Astrocyte (in vitro differentiated cells and primary cell): ENCODE results near the gene NPTX1. TPM values are rescaled to one million over a fixed set of nuclear protein-coding genes. Genes with fewer than 3 reads are reported as not detected.

Source experiments
- DNase-seq: peaks from one replicate; pipeline ENCODE4 v3.0.0-alpha.2; 2010; ENCODE audit warnings: low read depth
- FAIRE-seq: peaks from 2 replicates; lab custom pipeline; 2011; peaks lifted over from hg19 to GRCh38; lab: Jason Lieb, UNC
- H2AFZ ChIP-seq: 2 replicates; pipeline ENCODE4 v1.6.0; 2012; ENCODE audit warnings: low read depth, low read length, inconsistent platforms
- H3K27ac ChIP-seq: 2 replicates; pipeline ENCODE4 v1.5.1; 2011; ENCODE audit warnings: low read depth, low read length, inconsistent platforms
- H3K27me3 ChIP-seq: 2 replicates; pipeline ENCODE4 v1.6.0; 2011; ENCODE audit warnings: low read length, inconsistent platforms; ENCODE audit not compliant: insufficient read depth
- H3K36me3 ChIP-seq: 2 replicates; pipeline ENCODE4 v1.5.1; 2011; ENCODE audit warnings: low read length, inconsistent platforms; ENCODE audit not compliant: insufficient read depth
- H3K4me1 ChIP-seq: 2 replicates; pipeline ENCODE4 v1.5.1; 2011; ENCODE audit warnings: low read length, inconsistent platforms; ENCODE audit not compliant: insufficient read depth
- H3K4me2 ChIP-seq: 2 replicates; pipeline ENCODE4 v1.6.0; 2012; ENCODE audit warnings: low read length, inconsistent platforms
- H3K4me3 ChIP-seq: 2 replicates; pipeline ENCODE4 v1.5.1; 2011; ENCODE audit warnings: low read depth, mild to moderate bottlenecking, low read length, inconsistent platforms; ENCODE audit not compliant: insufficient read depth
- H3K79me2 ChIP-seq: 2 replicates; pipeline ENCODE4 v1.6.0; 2012; ENCODE audit warnings: mild to moderate bottlenecking, low read length, inconsistent platforms; ENCODE audit not compliant: insufficient read depth
- H3K9ac ChIP-seq: 2 replicates; pipeline ENCODE4 v1.6.0; 2012; ENCODE audit warnings: mild to moderate bottlenecking, low read length, inconsistent platforms
- H3K9me3 ChIP-seq: 2 replicates; pipeline ENCODE4 v1.5.1; 2012; ENCODE audit warnings: low read depth, mild to moderate bottlenecking, low read length, inconsistent platforms; ENCODE audit not compliant: insufficient read depth
- H4K20me1 ChIP-seq: 2 replicates; pipeline ENCODE4 v1.6.0; 2012; ENCODE audit warnings: low read length, inconsistent platforms; ENCODE audit not compliant: insufficient read depth
- H3K27ac Mint-ChIP-seq: one replicate; pipeline ENCODE4 v1.8.0; 2021; ENCODE audit warnings: mild to moderate bottlenecking, mixed read lengths; ENCODE audit not compliant: unreplicated experiment
- H3K27me3 Mint-ChIP-seq: one replicate; pipeline ENCODE4 v1.8.0; 2021; ENCODE audit warnings: low read depth, mixed read lengths; ENCODE audit not compliant: unreplicated experiment
- H3K36me3 Mint-ChIP-seq: one replicate; pipeline ENCODE4 v1.8.0; 2021; ENCODE audit warnings: low read depth, mixed read lengths; ENCODE audit not compliant: unreplicated experiment
- H3K4me1 Mint-ChIP-seq: one replicate; pipeline ENCODE4 v1.8.0; 2021; ENCODE audit warnings: low read depth, mixed read lengths; ENCODE audit not compliant: unreplicated experiment
- H3K4me3 Mint-ChIP-seq: one replicate; pipeline ENCODE4 v1.8.0; 2021; ENCODE audit warnings: mild to moderate bottlenecking, moderate library complexity, mixed read lengths; ENCODE audit not compliant: unreplicated experiment
- H3K9me3 Mint-ChIP-seq: one replicate; pipeline ENCODE4 v1.8.0; 2021; ENCODE audit warnings: mild to moderate bottlenecking, mixed read lengths; ENCODE audit not compliant: unreplicated experiment
- EZH2 ChIP-seq: IDR thresholded peaks from 2 replicates; pipeline ENCODE4 v1.6.1; 2012; ENCODE audit warnings: mild to moderate bottlenecking, low read length, inconsistent platforms; ENCODE audit not compliant: insufficient read depth
- total RNA-seq: library from RNA; stranded (reverse); gene quantifications from 2 replicates; pipeline ENCODE4 v1.2.1, GENCODE V29; 2021
- TF ChIP-seq, protein P1 (sequence below): IDR thresholded peaks from 2 replicates; pipeline ENCODE4 v1.5.1; 2011; ENCODE audit warnings: low read depth, mild to moderate bottlenecking, inconsistent platforms, low read length, moderate library complexity; ENCODE audit not compliant: insufficient read depth

Gene NPTX1
- total RNA-seq, 1 donor from 2014 or later, result 0.43 TPM

DNA sequence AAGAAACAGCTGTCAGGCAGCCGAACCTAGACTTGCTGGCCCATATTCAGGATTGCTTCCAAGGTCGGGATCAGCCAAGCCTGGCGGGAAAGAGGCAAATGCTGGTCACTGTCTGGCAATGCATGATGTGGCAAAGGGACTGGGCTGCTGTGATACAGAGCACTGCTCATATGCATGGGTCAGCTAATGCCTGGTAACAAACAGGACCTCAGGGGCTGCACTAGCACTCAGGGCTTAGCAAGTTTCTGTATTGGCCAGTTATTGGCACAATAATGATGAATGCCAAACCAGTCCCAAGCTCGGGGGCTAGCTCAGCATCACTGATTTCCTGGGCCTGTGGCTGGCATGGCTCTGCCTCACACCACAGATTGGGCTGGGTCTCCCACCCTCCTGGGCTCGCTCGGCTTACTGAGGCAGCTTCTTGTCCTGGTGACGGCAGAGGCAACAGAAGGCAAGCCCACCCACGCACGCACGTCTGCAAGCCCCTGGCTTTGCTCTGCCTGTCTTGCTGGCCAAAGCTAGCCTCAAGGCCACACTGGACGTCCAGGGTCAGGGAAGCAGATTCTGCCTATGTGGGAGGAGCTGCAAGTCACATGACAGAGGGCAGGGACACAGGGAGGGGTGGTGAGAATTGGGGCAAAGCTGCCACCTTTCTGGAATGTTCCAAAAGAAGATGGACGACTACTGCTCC, 46.8 kb upstream of the NPTX1 start:
- Histone ChIP-seq H3K9ac (no peak overlapping the region), H3K27me3 (peaks cover 12% of the 10 kb centered on the region), H3K9me3 (no peaks in the 10 kb centered on the region), H3K4me1 (peaks cover 10% of the 10 kb centered on the region), H4K20me1 (no peaks in the 10 kb centered on the region), H3K4me2 (no peak overlapping the region), H3K27ac (no peak overlapping the region), H2AFZ (no peak overlapping the region), H3K36me3 (no peaks in the 10 kb centered on the region), H3K79me2 (no peaks in the 10 kb centered on the region), H3K4me3 (no peak overlapping the region)
- no peaks in the 10 kb centered on the region for H3K36me3 Mint-ChIP-seq
- DNase-seq, result no peak
- H3K4me3 Mint-ChIP-seq, result no peak overlapping the region
- H3K4me1 Mint-ChIP-seq, result peaks cover 7% of the 10 kb centered on the region
- TF ChIP-seq EZH2, result no peak
- TF ChIP-seq, protein P1, sequence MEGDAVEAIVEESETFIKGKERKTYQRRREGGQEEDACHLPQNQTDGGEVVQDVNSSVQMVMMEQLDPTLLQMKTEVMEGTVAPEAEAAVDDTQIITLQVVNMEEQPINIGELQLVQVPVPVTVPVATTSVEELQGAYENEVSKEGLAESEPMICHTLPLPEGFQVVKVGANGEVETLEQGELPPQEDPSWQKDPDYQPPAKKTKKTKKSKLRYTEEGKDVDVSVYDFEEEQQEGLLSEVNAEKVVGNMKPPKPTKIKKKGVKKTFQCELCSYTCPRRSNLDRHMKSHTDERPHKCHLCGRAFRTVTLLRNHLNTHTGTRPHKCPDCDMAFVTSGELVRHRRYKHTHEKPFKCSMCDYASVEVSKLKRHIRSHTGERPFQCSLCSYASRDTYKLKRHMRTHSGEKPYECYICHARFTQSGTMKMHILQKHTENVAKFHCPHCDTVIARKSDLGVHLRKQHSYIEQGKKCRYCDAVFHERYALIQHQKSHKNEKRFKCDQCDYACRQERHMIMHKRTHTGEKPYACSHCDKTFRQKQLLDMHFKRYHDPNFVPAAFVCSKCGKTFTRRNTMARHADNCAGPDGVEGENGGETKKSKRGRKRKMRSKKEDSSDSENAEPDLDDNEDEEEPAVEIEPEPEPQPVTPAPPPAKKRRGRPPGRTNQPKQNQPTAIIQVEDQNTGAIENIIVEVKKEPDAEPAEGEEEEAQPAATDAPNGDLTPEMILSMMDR, result no peak
- peaks cover 3% of the 10 kb centered on the region for H3K9me3 Mint-ChIP-seq
- H3K27ac Mint-ChIP-seq, result no peak overlapping the region
- H3K27me3 Mint-ChIP-seq, result peaks cover 36% of the 10 kb centered on the region
- FAIRE-seq, result no peak

DNA sequence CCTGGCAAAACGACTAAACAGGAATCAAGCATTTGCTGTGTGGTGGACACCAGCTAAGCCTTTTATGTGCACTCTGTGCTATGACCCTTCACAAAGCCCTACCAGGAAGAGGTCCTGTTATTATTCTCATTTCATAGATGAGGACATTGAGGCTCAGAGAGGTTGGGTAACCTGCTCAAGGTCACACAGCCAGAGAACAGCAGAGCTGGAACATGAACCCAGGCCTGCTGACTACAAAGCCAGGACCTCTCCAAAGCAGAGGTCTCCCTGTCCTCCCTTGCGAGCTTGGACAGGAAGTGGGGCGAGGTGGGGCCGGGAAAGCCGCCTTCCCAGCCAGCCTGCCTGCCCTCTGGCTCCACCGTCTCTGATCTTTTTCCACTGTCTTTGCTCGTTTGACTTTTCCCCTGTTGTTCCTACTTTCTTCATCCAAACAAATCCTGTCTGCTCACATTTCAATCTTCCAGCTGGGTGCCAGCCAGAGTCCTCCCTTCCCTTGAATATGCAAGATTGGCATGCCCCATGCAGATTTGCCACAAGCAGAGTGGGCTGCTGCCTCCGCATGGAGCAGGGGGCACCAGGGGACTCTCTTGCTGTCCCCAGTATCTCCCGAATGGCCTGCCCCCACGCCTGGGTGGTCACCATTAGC, 44.5 kb upstream of the NPTX1 start:
- peaks cover 31% of the 10 kb centered on the region for H3K27me3 Mint-ChIP-seq
- H3K27ac ChIP-seq, result no peak overlapping the region
- H3K36me3 ChIP-seq, result no peaks in the 10 kb centered on the region
- no peaks in the 10 kb centered on the region for H3K36me3 Mint-ChIP-seq
- H3K9me3 Mint-ChIP-seq, result no peaks in the 10 kb centered on the region
- no peaks in the 10 kb centered on the region for H3K4me1 ChIP-seq
- no peak overlapping the region for H3K9ac ChIP-seq
- no peaks in the 10 kb centered on the region for H3K79me2 ChIP-seq
- no peak overlapping the region for H3K4me3 ChIP-seq
- H2AFZ ChIP-seq, result no peak overlapping the region
- FAIRE-seq (no peak), DNase-seq (no peak)
- H3K9me3 ChIP-seq, result no peaks in the 10 kb centered on the region
- peaks cover 23% of the 10 kb centered on the region for H3K27me3 ChIP-seq
- no peak overlapping the region for H3K4me2 ChIP-seq
- H3K4me3 Mint-ChIP-seq, result no peak overlapping the region
- no peaks in the 10 kb centered on the region for H3K4me1 Mint-ChIP-seq
- TF ChIP-seq, protein P1, result no peak
- TF ChIP-seq EZH2, result no peak
- no peaks in the 10 kb centered on the region for H4K20me1 ChIP-seq
- H3K27ac Mint-ChIP-seq, result no peak overlapping the region
